ENCODE data around the gene CTNND1.
A peak's percentile ranks its signal among the peaks of the same experiment; 100 is the strongest.

Gene CTNND1

GRCh38 chr11:57792870-57793269, 31.3 kb downstream of the CTNND1 start:
- H3K4me3 ChIP-seq (ENCODE audit: low read length): peak overlapping the region; percentile 55; the same call in 1 of the 2 replicates
- TF ChIP-seq ZNF274 (IDR thresholded peaks at IDR 0.05; ENCODE audit: low read depth, low read length): no peak

- TF ChIP-seq ZNF274 (IDR thresholded peaks at IDR 0.05; ENCODE audit: low read depth, low read length): no peak
Observed at GRCh38 chr11:57793351-57794115, 31.9 kb downstream of the CTNND1 start.

GRCh38 chr11:57798905-57799559, 37.4 kb downstream of the CTNND1 start:
- TF ChIP-seq ZNF274 (IDR thresholded peaks at IDR 0.05; ENCODE audit: low read depth, low read length): no peak
- H3K4me3 ChIP-seq (ENCODE audit: low read length): no peak overlapping the region

More at GRCh38 chr11:57793351-57794115, 31.9 kb downstream of the CTNND1 start:
- H3K4me3 ChIP-seq (ENCODE audit: low read length): no peak overlapping the region

- TF ChIP-seq ZNF274 (IDR thresholded peaks at IDR 0.05; ENCODE audit: low read depth, low read length): no peak
- no peak overlapping the region for H3K4me3 ChIP-seq (ENCODE audit: low read length)
Observed at GRCh38 chr11:57800444-57801182, 39.0 kb downstream of the CTNND1 start.

- no peak overlapping the region for H3K4me3 ChIP-seq (ENCODE audit: low read length)
- no peak for TF ChIP-seq ZNF274 (IDR thresholded peaks at IDR 0.05; ENCODE audit: low read depth, low read length)
Observed at GRCh38 chr11:57801183-57801485, 39.5 kb downstream of the CTNND1 start.

- TF ChIP-seq ZNF274 (IDR thresholded peaks at IDR 0.05; ENCODE audit: low read depth, low read length): no peak
- H3K4me3 ChIP-seq (ENCODE audit: low read length): no peak overlapping the region
Observed at GRCh38 chr11:57802411-57802810, 40.8 kb downstream of the CTNND1 start.

- no peak overlapping the region for H3K4me3 ChIP-seq (ENCODE audit: low read length)
- no peak for TF ChIP-seq ZNF274 (IDR thresholded peaks at IDR 0.05; ENCODE audit: low read depth, low read length)
Observed at GRCh38 chr11:57804466-57804865, 42.9 kb downstream of the CTNND1 start.

- no peak overlapping the region for H3K4me3 ChIP-seq (ENCODE audit: low read length)
- TF ChIP-seq ZNF274 (IDR thresholded peaks at IDR 0.05; ENCODE audit: low read depth, low read length): no peak
Observed at GRCh38 chr11:57805780-57806179, 44.2 kb downstream of the CTNND1 start.

GRCh38 chr11:57812634-57813033, 51.0 kb downstream of the CTNND1 start:
- no peak for TF ChIP-seq ZNF274 (IDR thresholded peaks at IDR 0.05; ENCODE audit: low read depth, low read length)
- H3K4me3 ChIP-seq (ENCODE audit: low read length): no peak overlapping the region

GRCh38 chr11:57815476-57815875, 53.9 kb downstream of the CTNND1 start:
- TF ChIP-seq ZNF274 (IDR thresholded peaks at IDR 0.05; ENCODE audit: low read depth, low read length): no peak
- no peak overlapping the region for H3K4me3 ChIP-seq (ENCODE audit: low read length)

- no peak overlapping the region for H3K4me3 ChIP-seq (ENCODE audit: low read length)
- no peak for TF ChIP-seq ZNF274 (IDR thresholded peaks at IDR 0.05; ENCODE audit: low read depth, low read length)
Observed at GRCh38 chr11:57815877-57816276, 54.3 kb downstream of the CTNND1 start.

GRCh38 chr11:57818812-57819211, 57.2 kb downstream of the CTNND1 start:
- no peak overlapping the region for H3K4me3 ChIP-seq (ENCODE audit: low read length)
- no peak for TF ChIP-seq ZNF274 (IDR thresholded peaks at IDR 0.05; ENCODE audit: low read depth, low read length)

GRCh38 chr11:57819252-57819979, 57.8 kb downstream of the CTNND1 start:
- no peak for TF ChIP-seq ZNF274 (IDR thresholded peaks at IDR 0.05; ENCODE audit: low read depth, low read length)
- H3K4me3 ChIP-seq (ENCODE audit: low read length): no peak overlapping the region

GRCh38 chr11:57823859-57824258, 62.3 kb downstream of the CTNND1 start:
- no peak overlapping the region for H3K4me3 ChIP-seq (ENCODE audit: low read length)
- no peak for TF ChIP-seq ZNF274 (IDR thresholded peaks at IDR 0.05; ENCODE audit: low read depth, low read length)
